Gastrocnemius medialis (tissue), 4 donors: ENCODE measurements around the gene HSD17B7. TPM values are rescaled to one million over a fixed set of nuclear protein-coding genes. Genes with fewer than 3 reads are reported as not detected.
"Not testable (repeated sequence)": the region's sequence is repeated elsewhere in the genome, so short reads cannot be mapped to it uniquely, and the experiment has no call there.

ENCODE experiments used
- ATAC-seq, 2 donors: fragments of 150-250 bp; one replicate each; pipeline ENCODE4 v1.9.1; 2016
- DNase-seq, 2 donors: peaks; one replicate each; pipeline ENCODE4 v3.0.0-alpha.2; 2019
- H3K27ac ChIP-seq, 4 donors: fragments of 200-600 bp; sonication (generic); 1 replicate in 1 of 4; 2 replicates in 3 of 4; pipeline ENCODE4 v1.5.1; 2016 to 2018; ENCODE audit warnings: mild to moderate bottlenecking in 2 of 4, moderate library complexity in 1 of 4
- H3K27me3 ChIP-seq, 3 donors: fragments of 200-600 bp; sonication (generic) in 2 of 3; 1 replicate in 1 of 3; 2 replicates in 2 of 3; pipeline versions ENCODE4 v1.5.1 to v1.6.0; 2016 to 2019; ENCODE audit warnings: mild to moderate bottlenecking in 1 of 3, moderate library complexity in 1 of 3
- H3K36me3 ChIP-seq, 2 donors: fragments of 200-600 bp; sonication (generic) in 1 of 2; one replicate each; pipeline ENCODE4 v1.5.1; 2017 to 2018
- H3K4me1 ChIP-seq, 2 donors: fragments of 200-600 bp; sonication (generic) in 1 of 2; one replicate each; pipeline ENCODE4 v1.5.1; 2016 to 2017; ENCODE audit warnings: mild to moderate bottlenecking in 2 of 2
- H3K4me3 ChIP-seq, 4 donors: fragments of 200-600 bp; sonication (generic) in 3 of 4; 1 replicate in 1 of 4; 2 replicates in 3 of 4; pipeline ENCODE4 v1.5.1; 2016 to 2019; ENCODE audit warnings: mild to moderate bottlenecking in 2 of 4
- H3K9me3 ChIP-seq, 3 donors: fragments of 200-600 bp; sonication (generic) in 2 of 3; 1 replicate in 1 of 3; 2 replicates in 2 of 3; pipeline ENCODE4 v1.5.1; 2016 to 2019
- POLR2A ChIP-seq, 2 donors: fragments of 450-650 bp; IDR thresholded peaks; one replicate each; pipeline ENCODE4 v1.6.1; 2017; ENCODE audit warnings: antibody characterized with exemption in 2 of 2, mild to moderate bottlenecking in 2 of 2, moderate library complexity in 2 of 2
- in situ Hi-C, 4 donors: fragments of 200-750 bp; cut with MboI; loops; one replicate each; pipeline versions ENCODE4 v1.15.0 to v1.8.0; 2017; ENCODE audit warnings: low sequenced_read_pairs in 4 of 4
- intact Hi-C: fragments of 100-400 bp; cut with DNase I; formaldehyde crosslinking; loops from one replicate; pipeline ENCODE4 v1.15.1; 2023; ENCODE audit warnings: low total_unique reads
- total RNA-seq, 4 donors: library from RNA; depleted of rRNA; stranded (reverse); fragments of >200 nt; gene quantifications; one replicate each; pipeline versions ENCODE4 v1.1.0 to v1.2.3, GENCODE V29; 2016
- TF ChIP-seq, protein P1 (sequence below), 5 experiments: fragments of 450-650 bp in 3 of 5; fragments of 200-600 bp in 2 of 5; sonication (generic) in 2 of 5; IDR thresholded peaks in 4 of 5; conservative IDR thresholded peaks in 1 of 5; 1 replicate in 4 of 5; 2 replicates in 1 of 5; pipeline ENCODE4 v1.5.1; 2016 to 2019; ENCODE audit warnings: antibody characterized with exemption in 5 of 5, mild to moderate bottlenecking in 3 of 5, moderate library complexity in 3 of 5

Gene HSD17B7
- total RNA-seq, 4 donors from 2014 or later: 0.87 to 3.3 (median 2.4) TPM

DNA sequence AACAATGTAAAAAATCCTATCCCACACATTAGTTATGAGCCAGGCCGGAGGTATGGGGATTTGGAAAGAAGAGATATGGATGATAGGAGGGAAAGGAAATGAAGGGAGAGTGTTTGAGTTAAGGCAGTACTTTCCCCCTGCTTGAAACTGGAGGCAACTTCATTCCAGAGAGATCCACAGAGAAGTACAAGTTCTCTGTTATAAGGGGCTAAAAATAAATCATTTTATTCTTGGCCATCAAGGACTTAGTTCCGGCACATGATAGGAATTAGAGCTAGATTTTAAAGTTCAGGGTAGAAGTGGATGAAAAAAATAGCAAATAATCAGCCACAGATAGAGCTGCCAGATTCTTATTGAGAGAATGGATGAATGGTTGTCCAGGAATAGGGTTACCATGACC, 27.6 kb downstream of the HSD17B7 start:
- DNase-seq, H3K36me3 ChIP-seq, ATAC-seq, H3K9me3 ChIP-seq, in situ Hi-C loops, H3K4me1 ChIP-seq, H3K27ac ChIP-seq, H3K4me3 ChIP-seq, intact Hi-C loops: not testable (repeated sequence)
- peaks cover 5 to 14% (median 10%) of the 10 kb centered on the region in 3 donors for H3K27me3 ChIP-seq

DNA sequence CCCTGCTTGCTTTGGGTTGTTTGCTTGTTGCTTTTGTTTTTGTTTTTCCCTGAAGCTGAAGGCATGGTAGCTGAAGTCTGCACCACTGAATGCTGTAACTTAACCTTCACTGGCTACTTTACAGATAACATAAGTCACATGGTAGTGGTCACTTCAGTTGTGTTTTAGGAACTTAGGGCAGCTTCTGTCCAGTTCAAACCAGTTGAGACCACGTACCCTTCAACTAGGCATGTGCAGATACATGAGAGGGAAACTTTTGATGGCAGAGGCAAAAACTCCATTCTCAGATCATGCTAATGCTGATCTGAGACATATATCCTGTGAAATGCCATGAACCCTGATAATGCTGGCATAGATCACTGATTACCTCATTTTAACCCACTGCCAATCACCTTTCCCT, 28.2 kb downstream of the HSD17B7 start:
- H3K27me3 ChIP-seq: peaks cover 5 to 16% (median 15%) of the 10 kb centered on the region in 3 donors
- ATAC-seq, H3K4me1 ChIP-seq, DNase-seq, H3K9me3 ChIP-seq, H3K4me3 ChIP-seq, H3K27ac ChIP-seq, in situ Hi-C loops, H3K36me3 ChIP-seq, intact Hi-C loops: not testable (repeated sequence)

DNA sequence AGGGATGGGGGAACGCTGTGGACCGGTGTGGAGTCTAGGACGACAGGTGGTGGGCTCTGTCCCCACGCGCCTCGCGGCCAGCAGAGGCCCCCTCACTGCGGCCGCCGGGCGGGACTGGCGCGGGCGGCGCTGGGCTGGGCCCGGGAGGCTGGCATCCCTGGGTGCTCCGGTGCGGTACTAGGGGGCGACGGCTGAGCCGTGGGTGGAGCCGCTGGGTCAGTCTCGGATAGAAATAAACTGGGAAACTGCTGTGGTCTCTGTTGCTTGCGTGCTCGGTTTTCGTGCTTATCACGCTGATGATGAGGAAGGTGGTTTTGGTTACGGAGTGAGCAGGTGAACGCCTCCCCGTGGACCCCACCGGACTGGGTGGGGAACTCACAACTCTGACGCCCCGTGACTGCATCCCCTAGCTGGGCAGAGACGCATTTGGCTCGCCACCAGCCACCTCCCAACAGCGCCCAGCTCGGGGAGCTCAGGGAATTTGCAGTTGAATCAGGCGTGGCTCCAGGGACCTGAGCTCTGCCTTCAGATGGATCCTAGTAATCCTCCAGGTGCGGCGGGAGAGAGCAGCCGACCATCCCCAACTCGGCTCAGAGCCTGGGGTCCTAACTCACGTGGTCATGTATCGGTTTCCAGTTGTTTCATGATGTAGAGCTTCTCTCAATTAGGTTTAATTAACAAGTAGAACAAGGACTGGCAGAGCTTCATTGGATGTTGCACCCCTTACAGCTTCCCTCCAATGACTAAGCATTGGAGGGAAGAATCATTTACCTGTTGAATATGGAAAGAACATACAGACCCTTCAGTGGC, 32.1 kb downstream of the HSD17B7 start:
- Histone ChIP-seq H3K4me3 (peak overlapping the region in 3 of 4 donors; percentile 31 to 51 (median 35)), H3K27ac (no peak overlapping the region), H3K27me3 (peaks cover 5 to 18% (median 16%) of the 10 kb centered on the region in 3 donors), H3K4me1 (no peaks in the 10 kb centered on the region), H3K36me3 (no peaks in the 10 kb centered on the region), H3K9me3 (no peaks in the 10 kb centered on the region)
- DNase-seq (no peak), ATAC-seq (no peak)
- intact Hi-C loops (no loop called here), in situ Hi-C loops (no loop called here)
- TF ChIP-seq POLR2A (IDR thresholded peaks at IDR 0.05): no peak
- TF ChIP-seq, protein P1, sequence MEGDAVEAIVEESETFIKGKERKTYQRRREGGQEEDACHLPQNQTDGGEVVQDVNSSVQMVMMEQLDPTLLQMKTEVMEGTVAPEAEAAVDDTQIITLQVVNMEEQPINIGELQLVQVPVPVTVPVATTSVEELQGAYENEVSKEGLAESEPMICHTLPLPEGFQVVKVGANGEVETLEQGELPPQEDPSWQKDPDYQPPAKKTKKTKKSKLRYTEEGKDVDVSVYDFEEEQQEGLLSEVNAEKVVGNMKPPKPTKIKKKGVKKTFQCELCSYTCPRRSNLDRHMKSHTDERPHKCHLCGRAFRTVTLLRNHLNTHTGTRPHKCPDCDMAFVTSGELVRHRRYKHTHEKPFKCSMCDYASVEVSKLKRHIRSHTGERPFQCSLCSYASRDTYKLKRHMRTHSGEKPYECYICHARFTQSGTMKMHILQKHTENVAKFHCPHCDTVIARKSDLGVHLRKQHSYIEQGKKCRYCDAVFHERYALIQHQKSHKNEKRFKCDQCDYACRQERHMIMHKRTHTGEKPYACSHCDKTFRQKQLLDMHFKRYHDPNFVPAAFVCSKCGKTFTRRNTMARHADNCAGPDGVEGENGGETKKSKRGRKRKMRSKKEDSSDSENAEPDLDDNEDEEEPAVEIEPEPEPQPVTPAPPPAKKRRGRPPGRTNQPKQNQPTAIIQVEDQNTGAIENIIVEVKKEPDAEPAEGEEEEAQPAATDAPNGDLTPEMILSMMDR (IDR thresholded peaks at IDR 0.05 in 4 of 5, conservative IDR thresholded peaks at IDR 0.05 in 1 of 5): no peak

DNA sequence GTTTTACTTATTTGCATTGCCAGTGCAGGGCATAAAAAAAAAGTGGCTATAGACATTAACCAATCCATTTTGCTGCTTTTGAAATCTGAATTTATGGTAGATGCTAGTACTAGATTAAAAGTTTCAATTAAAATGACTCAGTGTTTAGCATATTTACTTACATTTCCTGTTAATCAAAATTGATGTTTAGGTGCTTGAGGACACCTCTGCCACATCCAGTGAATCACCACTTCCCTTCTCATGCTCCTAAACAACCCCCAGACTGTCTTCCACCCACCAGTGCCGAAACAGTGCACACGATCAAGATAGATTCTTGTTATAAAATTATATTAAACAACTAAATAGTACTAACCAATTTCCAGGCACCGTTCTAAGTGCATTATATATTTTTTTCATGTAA, 32.7 kb downstream of the HSD17B7 start:
- H3K4me3 ChIP-seq: no peak overlapping the region
- H3K4me1 ChIP-seq: no peaks in the 10 kb centered on the region
- H3K27ac ChIP-seq: no peak overlapping the region
- TF ChIP-seq, protein P1 (IDR thresholded peaks at IDR 0.05 in 4 of 5, conservative IDR thresholded peaks at IDR 0.05 in 1 of 5): no peak
- no peak for TF ChIP-seq POLR2A (IDR thresholded peaks at IDR 0.05)
- no peaks in the 10 kb centered on the region for H3K36me3 ChIP-seq
- in situ Hi-C loops (no loop called here), intact Hi-C loops (no loop called here)
- H3K27me3 ChIP-seq: peaks cover 5 to 18% (median 16%) of the 10 kb centered on the region in 3 donors
- H3K9me3 ChIP-seq: no peaks in the 10 kb centered on the region
- ATAC-seq (no peak), DNase-seq (no peak)

DNA sequence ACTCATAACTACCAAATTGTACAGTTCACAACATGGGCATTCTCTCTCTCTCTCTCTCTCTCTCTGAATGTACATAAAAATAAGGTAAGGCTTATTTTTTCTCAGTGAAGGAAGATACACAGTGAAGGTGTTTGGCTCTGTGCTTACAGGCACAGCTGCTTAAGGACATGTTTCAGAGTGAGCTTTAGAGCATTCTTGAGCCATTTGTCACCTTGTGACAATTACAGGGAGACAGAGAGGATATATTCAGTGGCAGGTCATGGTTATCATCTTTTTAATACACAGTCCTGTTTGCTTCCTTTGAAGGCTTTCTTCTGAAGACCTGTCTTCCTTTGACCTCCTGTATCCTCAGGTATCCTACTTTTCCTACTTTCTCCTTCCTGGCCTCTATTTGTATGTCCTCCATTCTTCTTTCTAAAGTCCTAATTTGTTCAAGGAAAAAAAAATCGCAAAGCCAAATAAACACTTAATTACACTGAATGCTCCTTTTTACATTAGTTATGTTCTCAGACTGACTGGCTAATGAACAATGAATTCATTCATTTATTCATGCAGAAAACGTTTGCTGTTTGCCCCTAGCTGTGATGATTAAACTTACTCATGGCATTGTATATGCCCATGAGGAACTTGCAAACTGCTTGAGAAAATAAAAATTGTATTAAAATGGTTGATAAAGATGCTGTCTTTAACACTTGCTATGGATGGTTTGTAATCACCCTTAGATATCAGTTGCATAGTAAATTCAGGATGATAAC, 33.4 kb downstream of the HSD17B7 start:
- H3K4me1 ChIP-seq: no peaks in the 10 kb centered on the region
- no peaks in the 10 kb centered on the region for H3K36me3 ChIP-seq
- in situ Hi-C loops (no loop called here), intact Hi-C loops (no loop called here)
- H3K27ac ChIP-seq: no peak overlapping the region
- DNase-seq (no peak), ATAC-seq (no peak)
- TF ChIP-seq POLR2A (IDR thresholded peaks at IDR 0.05): no peak
- TF ChIP-seq, protein P1 (IDR thresholded peaks at IDR 0.05 in 4 of 5, conservative IDR thresholded peaks at IDR 0.05 in 1 of 5): no peak
- H3K4me3 ChIP-seq: no peak overlapping the region
- H3K27me3 ChIP-seq: peaks cover 5 to 18% (median 16%) of the 10 kb centered on the region in 3 donors
- no peaks in the 10 kb centered on the region for H3K9me3 ChIP-seq
